G401 (cell line): ENCODE results near the gene OLFM4. TPM values are rescaled to one million over a fixed set of nuclear protein-coding genes. Genes with fewer than 3 reads are reported as not detected.
A peak's percentile ranks its signal among the peaks of the same experiment; 100 is the strongest.

Experiments
- DNase-seq: peaks from one replicate; pipeline ENCODE4 v3.0.0-alpha.2; 2015; ENCODE audit warnings: low spot score
- in situ Hi-C: cut with HindIII; loops from 2 replicates; pipeline ENCODE4 v1.10.0; 2016; ENCODE audit warnings: low sequenced_read_pairs, mixed read lengths
- total RNA-seq: library from RNA; depleted of rRNA; stranded (reverse); fragments of >200 nt; shearing (Covaris generic); gene quantifications from 2 replicates; pipeline ENCODE4 v1.2.3, GENCODE V29; 2014

Gene OLFM4
- total RNA-seq, 1 experiment from 2014 or later: not detected

- in situ Hi-C loops: no loop called here
- DNase-seq: no peak
Measured at GRCh38 chr13:53058065-53058679, 29.6 kb downstream of the OLFM4 start.

- DNase-seq: peak; percentile 11
- in situ Hi-C loops: no loop called here
Measured at GRCh38 chr13:53060840-53061490, 32.4 kb downstream of the OLFM4 start.

- DNase-seq: no peak
- in situ Hi-C loops: no loop called here
Measured at GRCh38 chr13:53064731-53065130, 36.1 kb downstream of the OLFM4 start.

GRCh38 chr13:53066411-53066810, 37.8 kb downstream of the OLFM4 start:
- DNase-seq: no peak
- in situ Hi-C loops: no loop called here

GRCh38 chr13:53068585-53069520, 40.2 kb downstream of the OLFM4 start:
- no peak for DNase-seq
- in situ Hi-C loops: no loop called here

- DNase-seq: no peak
- in situ Hi-C loops: no loop called here
Measured at GRCh38 chr13:53069800-53070199, 41.2 kb downstream of the OLFM4 start.

- in situ Hi-C loops: no loop called here
- no peak for DNase-seq
Measured at GRCh38 chr13:53073711-53074110, 45.1 kb downstream of the OLFM4 start.

GRCh38 chr13:53074114-53074513, 45.5 kb downstream of the OLFM4 start:
- DNase-seq: no peak
- in situ Hi-C loops: no loop called here

GRCh38 chr13:53075356-53076041, 46.9 kb downstream of the OLFM4 start:
- in situ Hi-C loops: no loop called here
- DNase-seq: no peak

- DNase-seq: no peak
- in situ Hi-C loops: no loop called here
Measured at GRCh38 chr13:53079691-53080090, 51.1 kb downstream of the OLFM4 start.

GRCh38 chr13:53088871-53089270, 60.3 kb downstream of the OLFM4 start:
- no peak for DNase-seq
- in situ Hi-C loops: no loop called here

GRCh38 chr13:53089951-53090350, 61.3 kb downstream of the OLFM4 start:
- in situ Hi-C loops: no loop called here
- no peak for DNase-seq

- in situ Hi-C loops: no loop called here
- no peak for DNase-seq
Measured at GRCh38 chr13:53090461-53090860, 61.8 kb downstream of the OLFM4 start.

- in situ Hi-C loops: no loop called here
- no peak for DNase-seq
Measured at GRCh38 chr13:53092931-53093330, 64.3 kb downstream of the OLFM4 start.

- in situ Hi-C loops: no loop called here
- no peak for DNase-seq
Measured at GRCh38 chr13:53098455-53098854, 69.8 kb downstream of the OLFM4 start.

GRCh38 chr13:53100394-53101063, 71.9 kb downstream of the OLFM4 start:
- DNase-seq: no peak
- in situ Hi-C loops: no loop called here
